ENCODE results near the gene PUS1. TPM values are rescaled to one million over a fixed set of nuclear protein-coding genes. Genes with fewer than 3 reads are reported as not detected.

PUS1 gene
- polyA plus RNA-seq, 1 donor from 2014 or later, result 14.3 TPM

DNA sequence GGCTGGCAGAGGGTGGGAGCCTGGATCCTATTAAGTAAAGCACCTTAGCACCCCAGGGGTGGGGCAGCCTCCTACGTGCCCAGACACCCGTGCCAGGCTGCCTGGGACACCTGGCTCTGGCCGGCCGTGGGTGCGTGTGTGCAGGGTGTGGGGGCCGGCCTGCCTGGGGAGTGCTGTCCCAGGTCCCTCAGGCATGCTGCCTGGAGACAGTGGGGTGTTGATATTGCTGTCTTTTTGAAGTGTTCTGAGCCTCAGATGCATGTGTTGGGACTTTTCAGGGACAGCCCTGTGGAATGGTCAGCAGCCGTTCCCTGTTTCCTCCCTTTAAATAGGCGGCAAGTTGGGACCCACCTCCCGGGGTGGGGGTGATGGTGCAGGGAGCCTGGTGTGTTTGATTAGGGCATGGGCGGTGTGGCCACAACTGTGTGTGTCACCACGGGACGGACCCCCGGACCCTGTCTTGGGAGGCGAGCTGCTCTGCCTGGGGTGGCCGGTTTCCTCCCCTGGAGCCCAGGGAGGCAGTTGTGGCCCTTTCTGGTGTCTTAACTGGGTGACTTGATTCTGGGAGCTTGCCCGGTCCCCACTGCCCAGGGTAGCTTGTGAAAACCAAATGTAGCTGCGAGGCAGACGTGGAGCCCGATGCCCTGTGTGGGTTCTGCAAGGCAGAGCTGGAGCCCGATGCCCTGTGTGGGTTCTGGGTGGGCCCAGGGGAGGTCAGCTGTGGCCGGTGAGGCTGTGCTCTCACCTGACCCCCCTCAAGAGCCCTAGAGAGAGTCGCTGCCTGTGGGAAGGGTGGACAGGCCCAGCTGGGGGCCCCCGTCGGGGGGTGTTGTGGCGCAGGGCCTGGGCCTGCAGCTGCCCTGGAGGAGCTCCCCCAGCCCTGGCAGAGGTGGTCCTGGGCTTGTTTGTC lies 26.5 kb upstream of the PUS1 start:
- Histone ChIP-seq H2AFZ (ENCODE audit: low read depth, low read length) (no peak overlapping the region), H3K4me3 (ENCODE audit: low read length) (no peak overlapping the region), H3K4me2 (ENCODE audit: low read length) (no peak overlapping the region), H3K79me2 (replicated peaks; ENCODE audit: insufficient read depth, low read length) (peaks cover 53% of the 10 kb centered on the region), H3K9me2 (ENCODE audit: insufficient read depth, low read length) (no peaks in the 10 kb centered on the region), H3K9ac (ENCODE audit: low read length) (no peak overlapping the region), H4K20me1 (ENCODE audit: insufficient read depth) (peaks cover 18% of the 10 kb centered on the region), H3K9me3 (ENCODE audit: low read length) (no peaks in the 10 kb centered on the region), H3K27ac (ENCODE audit: low read length) (no peak overlapping the region), H3K27me3 (ENCODE audit: insufficient read depth, low read depth, low read length) (no peaks in the 10 kb centered on the region), H3K36me3 (ENCODE audit: insufficient read depth, low read length) (no peaks in the 10 kb centered on the region), H3F3A (ENCODE audit: insufficient read depth, low read length, poor library complexity, severe bottlenecking) (no peaks in the 10 kb centered on the region)
- TF ChIP-seq TAF1 (IDR thresholded peaks at IDR 0.05; ENCODE audit: low read depth) (no peak), EZH2 (IDR thresholded peaks at IDR 0.05; ENCODE audit: borderline replicate concordance, insufficient read depth, low read length, poor library complexity, severe bottlenecking) (no peak), POLR2AphosphoS5 (IDR thresholded peaks at IDR 0.05) (no peak), RAD21 (conservative IDR thresholded peaks at IDR 0.05) (no peak), MXI1 (conservative IDR thresholded peaks at IDR 0.05; ENCODE audit: poor library complexity, severe bottlenecking) (no peak), SMC3 (conservative IDR thresholded peaks at IDR 0.05; ENCODE audit: poor library complexity) (no peak)
- TF ChIP-seq, protein P1, sequence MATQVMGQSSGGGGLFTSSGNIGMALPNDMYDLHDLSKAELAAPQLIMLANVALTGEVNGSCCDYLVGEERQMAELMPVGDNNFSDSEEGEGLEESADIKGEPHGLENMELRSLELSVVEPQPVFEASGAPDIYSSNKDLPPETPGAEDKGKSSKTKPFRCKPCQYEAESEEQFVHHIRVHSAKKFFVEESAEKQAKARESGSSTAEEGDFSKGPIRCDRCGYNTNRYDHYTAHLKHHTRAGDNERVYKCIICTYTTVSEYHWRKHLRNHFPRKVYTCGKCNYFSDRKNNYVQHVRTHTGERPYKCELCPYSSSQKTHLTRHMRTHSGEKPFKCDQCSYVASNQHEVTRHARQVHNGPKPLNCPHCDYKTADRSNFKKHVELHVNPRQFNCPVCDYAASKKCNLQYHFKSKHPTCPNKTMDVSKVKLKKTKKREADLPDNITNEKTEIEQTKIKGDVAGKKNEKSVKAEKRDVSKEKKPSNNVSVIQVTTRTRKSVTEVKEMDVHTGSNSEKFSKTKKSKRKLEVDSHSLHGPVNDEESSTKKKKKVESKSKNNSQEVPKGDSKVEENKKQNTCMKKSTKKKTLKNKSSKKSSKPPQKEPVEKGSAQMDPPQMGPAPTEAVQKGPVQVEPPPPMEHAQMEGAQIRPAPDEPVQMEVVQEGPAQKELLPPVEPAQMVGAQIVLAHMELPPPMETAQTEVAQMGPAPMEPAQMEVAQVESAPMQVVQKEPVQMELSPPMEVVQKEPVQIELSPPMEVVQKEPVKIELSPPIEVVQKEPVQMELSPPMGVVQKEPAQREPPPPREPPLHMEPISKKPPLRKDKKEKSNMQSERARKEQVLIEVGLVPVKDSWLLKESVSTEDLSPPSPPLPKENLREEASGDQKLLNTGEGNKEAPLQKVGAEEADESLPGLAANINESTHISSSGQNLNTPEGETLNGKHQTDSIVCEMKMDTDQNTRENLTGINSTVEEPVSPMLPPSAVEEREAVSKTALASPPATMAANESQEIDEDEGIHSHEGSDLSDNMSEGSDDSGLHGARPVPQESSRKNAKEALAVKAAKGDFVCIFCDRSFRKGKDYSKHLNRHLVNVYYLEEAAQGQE (IDR thresholded peaks at IDR 0.05; ENCODE audit: borderline replicate concordance), result no peak
- TF ChIP-seq, protein P2, sequence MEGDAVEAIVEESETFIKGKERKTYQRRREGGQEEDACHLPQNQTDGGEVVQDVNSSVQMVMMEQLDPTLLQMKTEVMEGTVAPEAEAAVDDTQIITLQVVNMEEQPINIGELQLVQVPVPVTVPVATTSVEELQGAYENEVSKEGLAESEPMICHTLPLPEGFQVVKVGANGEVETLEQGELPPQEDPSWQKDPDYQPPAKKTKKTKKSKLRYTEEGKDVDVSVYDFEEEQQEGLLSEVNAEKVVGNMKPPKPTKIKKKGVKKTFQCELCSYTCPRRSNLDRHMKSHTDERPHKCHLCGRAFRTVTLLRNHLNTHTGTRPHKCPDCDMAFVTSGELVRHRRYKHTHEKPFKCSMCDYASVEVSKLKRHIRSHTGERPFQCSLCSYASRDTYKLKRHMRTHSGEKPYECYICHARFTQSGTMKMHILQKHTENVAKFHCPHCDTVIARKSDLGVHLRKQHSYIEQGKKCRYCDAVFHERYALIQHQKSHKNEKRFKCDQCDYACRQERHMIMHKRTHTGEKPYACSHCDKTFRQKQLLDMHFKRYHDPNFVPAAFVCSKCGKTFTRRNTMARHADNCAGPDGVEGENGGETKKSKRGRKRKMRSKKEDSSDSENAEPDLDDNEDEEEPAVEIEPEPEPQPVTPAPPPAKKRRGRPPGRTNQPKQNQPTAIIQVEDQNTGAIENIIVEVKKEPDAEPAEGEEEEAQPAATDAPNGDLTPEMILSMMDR (IDR thresholded peaks at IDR 0.05; ENCODE audit: poor library complexity, severe bottlenecking), result no peak

DNA sequence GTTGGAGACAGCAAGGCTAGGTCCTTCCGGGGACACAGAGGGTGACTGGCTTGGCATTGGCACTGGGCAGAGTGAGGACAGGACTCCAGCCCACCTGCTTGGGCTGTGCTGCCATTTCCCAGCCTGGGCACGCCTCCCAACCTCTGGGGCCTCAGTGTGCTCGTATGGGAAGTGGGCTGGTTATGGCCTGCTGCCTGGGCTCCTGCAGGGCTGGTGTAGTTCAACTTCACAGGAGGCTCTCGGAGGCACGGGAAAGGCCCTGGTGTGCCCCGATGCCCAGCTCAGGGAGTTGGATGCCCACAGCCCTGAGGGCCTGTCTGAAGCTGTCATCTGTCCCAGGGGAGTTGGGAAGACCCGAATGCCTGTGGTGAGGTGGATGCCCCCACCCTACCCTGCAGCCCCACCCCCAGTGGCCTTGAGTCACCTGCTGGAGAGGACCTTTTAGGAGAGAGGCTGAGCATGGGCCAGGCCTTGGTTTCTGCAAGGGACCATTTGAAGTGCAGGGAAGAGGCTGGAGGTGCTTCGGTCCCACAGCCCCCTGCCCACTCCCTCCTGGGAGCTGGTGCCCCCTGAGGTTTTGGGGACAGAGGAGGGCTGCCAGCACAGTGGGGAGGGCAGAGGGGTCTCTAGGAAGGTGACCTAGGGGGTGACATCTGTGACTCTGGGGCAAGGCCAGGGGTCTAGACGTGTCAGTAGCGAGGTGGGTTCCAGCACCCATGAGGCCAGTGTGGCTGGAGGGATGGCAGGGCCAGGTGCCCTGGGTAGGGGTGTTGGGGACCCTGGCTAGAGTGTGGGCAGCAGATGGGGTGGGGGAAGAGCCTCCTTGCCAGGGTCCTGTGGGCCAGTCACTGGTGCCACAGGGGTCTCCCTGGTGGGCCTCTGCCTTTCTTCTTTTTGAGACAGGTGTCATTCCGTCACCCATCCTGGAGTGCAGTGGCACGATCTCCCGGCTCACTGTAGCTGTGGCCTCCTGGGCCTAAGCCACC lies 25.5 kb upstream of the PUS1 start:
- Histone ChIP-seq H3K9ac (ENCODE audit: low read length) (no peak overlapping the region), H3K27me3 (ENCODE audit: insufficient read depth, low read depth, low read length) (no peaks in the 10 kb centered on the region), H2AFZ (ENCODE audit: low read depth, low read length) (no peak overlapping the region), H3K36me3 (ENCODE audit: insufficient read depth, low read length) (no peaks in the 10 kb centered on the region), H3F3A (ENCODE audit: insufficient read depth, low read length, poor library complexity, severe bottlenecking) (no peaks in the 10 kb centered on the region), H3K27ac (ENCODE audit: low read length) (no peak overlapping the region), H3K9me2 (ENCODE audit: insufficient read depth, low read length) (no peaks in the 10 kb centered on the region), H3K4me3 (ENCODE audit: low read length) (no peak overlapping the region), H3K4me2 (ENCODE audit: low read length) (no peak overlapping the region), H3K9me3 (ENCODE audit: low read length) (no peaks in the 10 kb centered on the region), H3K79me2 (replicated peaks; ENCODE audit: insufficient read depth, low read length) (peaks cover 44% of the 10 kb centered on the region), H4K20me1 (ENCODE audit: insufficient read depth) (peaks cover 18% of the 10 kb centered on the region)
- TF ChIP-seq EP300 (conservative IDR thresholded peaks at IDR 0.05; ENCODE audit: poor library complexity, severe bottlenecking), result no peak
- no peak for TF ChIP-seq EZH2 (IDR thresholded peaks at IDR 0.05; ENCODE audit: borderline replicate concordance, insufficient read depth, low read length, poor library complexity, severe bottlenecking)
- TF ChIP-seq, protein P1 (IDR thresholded peaks at IDR 0.05; ENCODE audit: borderline replicate concordance), result no peak
- TF ChIP-seq SMC3 (conservative IDR thresholded peaks at IDR 0.05; ENCODE audit: poor library complexity), result no peak
- no peak for TF ChIP-seq TAF1 (IDR thresholded peaks at IDR 0.05; ENCODE audit: low read depth)
- TF ChIP-seq MXI1 (conservative IDR thresholded peaks at IDR 0.05; ENCODE audit: poor library complexity, severe bottlenecking), result no peak
- TF ChIP-seq, protein P2 (IDR thresholded peaks at IDR 0.05; ENCODE audit: poor library complexity, severe bottlenecking), result no peak
- TF ChIP-seq RAD21 (conservative IDR thresholded peaks at IDR 0.05), result no peak
- no peak for TF ChIP-seq POLR2AphosphoS5 (IDR thresholded peaks at IDR 0.05)
